K562 (cell line): ENCODE measurements around the gene MSX1. TPM values are rescaled to one million over a fixed set of nuclear protein-coding genes. Genes with fewer than 3 reads are reported as not detected.
A peak's percentile ranks its signal among the peaks of the same experiment; 100 is the strongest.

ENCODE experiments used
- ATAC-seq: fragments of 200-7000 bp; cut with Tn5 transposase; 3 replicates; pipeline ENCODE4 v1.9.1; 2020; ENCODE audit warnings: moderate library complexity
- BruUV-seq: library from RNA; stranded (reverse); fragments of 400-500 nt; replicated peaks from 2 replicates; lab custom pipeline; 2021; lab: Mats Ljungman, UMichigan
- CTCF ChIA-PET: fragments of 300-600 bp; formaldehyde crosslinking; extraction: SDS; loops from one replicate; lab custom pipeline; 2021; ENCODE audit warnings: low intra/inter-chr PET ratio; lab: Yijun Ruan, JAX
- POLR2A ChIA-PET: fragments of 300-600, 350-650 bp; sonication (Branson Sonifier 250); formaldehyde crosslinking; extraction: SDS; loops from one replicate; lab custom pipeline; 2021; ENCODE audit warnings: antibody characterized with exemption, inconsistent platforms; lab: Yijun Ruan, JAX
- DNase-seq, 4 experiments: peaks; one replicate each; pipeline versions ENCODE4 v3.0.0 to v3.0.0-alpha.2; 2011 to 2018; ENCODE audit warnings: low spot score in 3 of 4, mixed read lengths in 3 of 4; ENCODE audit errors: extremely low read depth in 1 of 4
- FAIRE-seq: peaks from 2 replicates; lab custom pipeline; 2011; peaks lifted over from hg19 to GRCh38; lab: Jason Lieb, UNC
- H2AFZ ChIP-seq: 2 replicates; pipeline ENCODE4 v1.6.0; 2011; ENCODE audit warnings: low read depth, low read length, control low read depth, inconsistent platforms
- H3K27ac ChIP-seq: fragments of 200-600 bp; 3 replicates; pipeline ENCODE4 v1.8.0; 2011; ENCODE audit warnings: low read depth, mild to moderate bottlenecking, control low read depth, inconsistent platforms, low read length, moderate library complexity, mixed read lengths; ENCODE audit errors: extremely low read depth
- H3K27me3 ChIP-seq, 2 experiments: fragments of 300-600 bp in 1 of 2; 2 replicates in 1 of 2; 3 replicates in 1 of 2; pipeline versions ENCODE4 v1.6.0 to v1.8.0; 2011; ENCODE audit warnings: inconsistent platforms in 2 of 2, low read length in 2 of 2, mild to moderate bottlenecking in 1 of 2, mixed read lengths in 1 of 2, moderate library complexity in 1 of 2; ENCODE audit not compliant: control insufficient read depth in 2 of 2, insufficient read depth in 2 of 2
- H3K36me3 ChIP-seq: fragments of 300-600 bp; 3 replicates; pipeline ENCODE4 v1.8.0; 2011; ENCODE audit warnings: mild to moderate bottlenecking, low read length, inconsistent platforms; ENCODE audit not compliant: control insufficient read depth, insufficient read depth
- H3K4me1 ChIP-seq, 2 experiments: fragments of 200-600 bp in 1 of 2; replicated peaks in 1 of 2; 2 replicates in 1 of 2; 3 replicates in 1 of 2; pipeline versions ENCODE4 v1.5.1 to v1.8.0; 2011; ENCODE audit warnings: inconsistent platforms in 2 of 2, low read length in 2 of 2, mild to moderate bottlenecking in 1 of 2, mixed read lengths in 1 of 2, moderate library complexity in 1 of 2; ENCODE audit not compliant: control insufficient read depth in 2 of 2, insufficient read depth in 2 of 2
- H3K4me2 ChIP-seq: 2 replicates; pipeline ENCODE4 v1.6.1; 2011; ENCODE audit warnings: low read length, control low read depth, inconsistent platforms, mixed read lengths; ENCODE audit not compliant: insufficient read depth
- H3K4me3 ChIP-seq: fragments of 200-600 bp; sonication (generic), shearing (Covaris generic); 2 replicates; pipeline ENCODE4 v1.5.1; 2016; ENCODE audit warnings: control low read depth, inconsistent platforms
- H3K79me2 ChIP-seq: fragments of 200-600 bp; 3 replicates; pipeline ENCODE4 v1.8.0; 2011; ENCODE audit warnings: low read length, inconsistent platforms; ENCODE audit not compliant: control insufficient read depth, insufficient read depth
- H3K9ac ChIP-seq, 2 experiments: 2 replicates each; pipeline versions ENCODE4 v1.6.0 to v1.6.1; 2011; ENCODE audit warnings: low read depth in 2 of 2, low read length in 2 of 2, control low read depth in 1 of 2, inconsistent platforms in 1 of 2, mild to moderate bottlenecking in 1 of 2, mixed read lengths in 1 of 2; ENCODE audit not compliant: insufficient read depth in 1 of 2
- H3K9me1 ChIP-seq: one replicate; pipeline ENCODE4 v1.6.0; 2011; ENCODE audit warnings: inconsistent platforms, mild to moderate bottlenecking, low read length, moderate library complexity; ENCODE audit not compliant: control insufficient read depth, insufficient read depth
- H3K9me3 ChIP-seq: replicated peaks from 2 replicates; pipeline ENCODE4 v1.5.1; 2011; ENCODE audit warnings: low read depth, low read length, inconsistent platforms; ENCODE audit not compliant: control insufficient read depth, insufficient read depth
- H4K20me1 ChIP-seq: replicated peaks from 2 replicates; pipeline ENCODE4 v1.6.1; 2011; ENCODE audit warnings: low read length, inconsistent platforms, mixed read lengths; ENCODE audit not compliant: control insufficient read depth, insufficient read depth
- BCOR ChIP-seq: fragments of 450-650 bp; IDR thresholded peaks from 2 replicates; pipeline ENCODE4 v1.6.1; 2016
- ETV1 ChIP-seq: fragments of 450-650 bp; conservative IDR thresholded peaks from 2 replicates; pipeline ENCODE4 v1.6.1; 2016; ENCODE audit warnings: missing genetic modification characterization, control low read depth, low read depth, missing compliant biosample characterization
- KAT8 ChIP-seq: fragments of 450-650 bp; IDR thresholded peaks from 2 replicates; pipeline ENCODE4 v1.6.1; 2016; ENCODE audit warnings: low read depth, mild to moderate bottlenecking
- KDM1A ChIP-seq, 2 experiments: fragments of 450-650 bp; IDR thresholded peaks; 2 replicates each; pipeline ENCODE4 v1.6.1; 2016; ENCODE audit warnings: mild to moderate bottlenecking in 2 of 2
- POLR2H ChIP-seq: IDR thresholded peaks from 2 replicates; pipeline ENCODE4 v1.6.1; 2016; ENCODE audit warnings: missing genetic modification characterization, low read depth, mild to moderate bottlenecking, control low read depth, missing compliant biosample characterization, moderate library complexity
- ZBTB40 ChIP-seq, 2 experiments: fragments of 450-650 bp in 1 of 2; sonication (generic) in 1 of 2; formaldehyde crosslinking in 1 of 2; IDR thresholded peaks; 2 replicates each; pipeline versions ENCODE4 v1.7.1 to v1.9.0; 2016 to 2022; ENCODE audit warnings: inconsistent platforms in 1 of 2, mild to moderate bottlenecking in 1 of 2, missing genetic modification reagents in 1 of 2
- WGBS: fragments of 100-300 bp; shearing (Covaris generic); methylation state at CpG from one replicate; pipeline ENCODE4 v1.1.6; 2016; ENCODE audit warnings: low coverage, mixed read lengths; ENCODE audit not compliant: insufficient coverage; ENCODE audit errors: missing lambda C conversion rate; 5-methylcytosine and 5-hydroxymethylcytosine counted together
- in situ Hi-C: fragments of 300-500 bp; cut with MboI; formaldehyde crosslinking; loops from 4 replicates; pipeline ENCODE4 v1.15.0; 2018; ENCODE audit warnings: inconsistent platforms, mixed read lengths
- intact Hi-C: fragments of 100-400 bp; cut with micrococcal nuclease; formaldehyde crosslinking; loops from 2 replicates; pipeline ENCODE4 v1.14.2; 2022
- polyA plus RNA-seq, 8 experiments: library from polyadenylated mRNA; depleted of rRNA in 4 of 8; stranded (reverse) in 5 of 8; unstranded in 3 of 8; fragments of >200 nt; fragmentation: Nextera tagmentation in 2 of 8; fragmentation: Illumina TruSeq in 1 of 8; extraction: Ambion mirVana in 2 of 8; extraction: Trizol in 1 of 8; gene quantifications; 2 replicates each; pipeline versions ENCODE4 v1.2.1 to v1.2.3, GENCODE V29; 2011 to 2014; ENCODE audit warnings: inconsistent platforms in 1 of 8, missing spikeins in 1 of 8
- total RNA-seq, 7 experiments: library from RNA; depleted of rRNA in 6 of 7; stranded (reverse); fragments of >200 nt in 6 of 7; fragmentation: Illumina TruSeq in 2 of 7; extraction: Trizol in 2 of 7; gene quantifications; 2 replicates each; pipeline versions ENCODE4 v1.2.1 to v1.2.3, GENCODE V29; 2011 to 2021; ENCODE audit warnings: low replicate concordance in 1 of 7
- TF ChIP-seq, protein P1 (sequence below): fragments of 450-650 bp; IDR thresholded peaks from 2 replicates; pipeline ENCODE4 v1.6.1; 2016; ENCODE audit warnings: low read depth, mild to moderate bottlenecking, moderate library complexity

MSX1 gene
- total and polyA plus RNA-seq, 9 of the 15 experiments (the other 6 are each of a cell fraction or from before 2014, with no cell fraction given) = 1.3 to 6.3 (median 2.3) TPM

DNA sequence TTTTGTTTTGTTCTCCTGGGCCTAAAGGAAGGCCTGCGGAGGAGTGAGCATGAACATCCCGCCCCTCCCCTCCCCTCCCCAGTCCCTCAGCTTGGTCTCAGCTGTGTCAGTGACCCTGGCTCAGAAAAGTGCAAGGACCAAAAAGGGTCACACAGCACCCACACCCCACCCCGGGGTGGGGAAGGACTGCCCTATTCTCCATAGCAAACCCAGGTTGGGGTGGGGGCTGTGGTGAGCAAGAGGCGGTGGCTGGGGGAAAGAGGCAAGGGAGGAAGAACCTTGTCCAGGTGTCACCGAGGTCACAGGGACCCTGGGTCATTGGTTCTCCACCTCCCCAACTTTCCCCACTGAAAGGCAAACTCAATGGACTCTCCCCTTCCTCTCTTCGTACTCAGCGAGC, 7.6 kb upstream of the MSX1 start (continued):
- no peak for TF ChIP-seq POLR2H
- no peak for TF ChIP-seq KAT8

- ChIA-PET CTCF (interaction anchor here (0.6 kb wide), 1 partner anchor 67 kb away, joined by 3 read pairs; no protein-coding TSS in a partner anchor), POLR2A (interaction anchor here (0.6 kb wide), 1 partner anchor 329 kb away, joined by 3 read pairs; no protein-coding TSS in a partner anchor)
- H2AFZ ChIP-seq = peak overlapping the region; percentile 56; the same call in 1 of the 2 replicates
- DNase-seq = peak; percentile 31 to 48 (median 41)
- H3K9me1 ChIP-seq = no peaks in the 10 kb centered on the region
- peak overlapping the region; percentile 6; the same call in 1 of the 2 replicates for H3K4me3 ChIP-seq
- H3K36me3 ChIP-seq = no peaks in the 10 kb centered on the region
- peak; percentile 29 for FAIRE-seq
- ATAC-seq = peak; percentile 81
- H3K79me2 ChIP-seq = no peaks in the 10 kb centered on the region
- 8% methylated on average over 29 of the region's 42 CpGs for WGBS
- H3K9ac ChIP-seq = peak overlapping the region in 1 of 2 experiments; percentile 71; a peak in 2 of 4 replicates
- H3K27ac ChIP-seq = no peak overlapping the region
- intact Hi-C loops (no loop called here), in situ Hi-C loops (no loop called here)
- peaks cover 42 to 65% of the 10 kb centered on the region in 2 experiments for H3K27me3 ChIP-seq
- no peaks in the 10 kb centered on the region for H3K9me3 ChIP-seq
- H3K4me2 ChIP-seq = peak overlapping the region; percentile 46
- H4K20me1 ChIP-seq = peaks cover 17% of the 10 kb centered on the region
- H3K4me1 ChIP-seq = peaks cover 4 to 23% of the 10 kb centered on the region in 2 experiments; a peak in 3 of 5 replicates
- no TSS peak for BruUV-seq
- no peak for TF ChIP-seq BCOR
- TF ChIP-seq KDM1A (IDR thresholded peaks at IDR 0.05) = peak; percentile 50 to 69
- TF ChIP-seq ZBTB40 (IDR thresholded peaks at IDR 0.05) = peak; percentile 72
- no peak for TF ChIP-seq ZBTB40 (CRISPR knock-in tag; IDR thresholded peaks at IDR 0.05)
- TF ChIP-seq, protein P1, sequence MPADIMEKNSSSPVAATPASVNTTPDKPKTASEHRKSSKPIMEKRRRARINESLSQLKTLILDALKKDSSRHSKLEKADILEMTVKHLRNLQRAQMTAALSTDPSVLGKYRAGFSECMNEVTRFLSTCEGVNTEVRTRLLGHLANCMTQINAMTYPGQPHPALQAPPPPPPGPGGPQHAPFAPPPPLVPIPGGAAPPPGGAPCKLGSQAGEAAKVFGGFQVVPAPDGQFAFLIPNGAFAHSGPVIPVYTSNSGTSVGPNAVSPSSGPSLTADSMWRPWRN = no peak
- TF ChIP-seq ETV1 (tag) = peak; percentile 37; the same call in 1 of the 2 replicates
Measured at GRCh38 chr4:4852591-4853362, 6.7 kb upstream of the MSX1 start.
